GM18870 (cell line): ENCODE results near the gene ZBTB22.
"Not testable (repeated sequence)": the region's sequence is repeated elsewhere in the genome, so short reads cannot be mapped to it uniquely, and the experiment has no call there.

ENCODE experiments used
- ATAC-seq: cut with Tn5 transposase; IDR thresholded peaks from one replicate; pipeline ENCODE4 v1.9.1; 2021; ENCODE audit warnings: moderate library complexity; ENCODE audit not compliant: unreplicated experiment

The ZBTB22 gene

GRCh38 chr6:33317669-33318425 is at the start of gene ZBTB22:
Gene ZBTB22, minus strand, starts transcription at chr6:33317744. Its CDS starts 828 bp downstream, at chr6:33316916.
- peak; percentile 59 for ATAC-seq

GRCh38 chr6:33367009-33367714 is 49.6 kb upstream of the ZBTB22 start:
- no peak for ATAC-seq

GRCh38 chr6:33365206-33365971 is 47.8 kb upstream of the ZBTB22 start:
- not testable (repeated sequence) for ATAC-seq

- not testable (repeated sequence) for ATAC-seq
Measured at GRCh38 chr6:33364475-33365205, 47.1 kb upstream of the ZBTB22 start.

- ATAC-seq: not testable (repeated sequence)
Measured at GRCh38 chr6:33363486-33363885, 45.9 kb upstream of the ZBTB22 start.

GRCh38 chr6:33359331-33359730 is 41.8 kb upstream of the ZBTB22 start:
- no peak for ATAC-seq

GRCh38 chr6:33357160-33357871 is 39.8 kb upstream of the ZBTB22 start:
- not testable (repeated sequence) for ATAC-seq

GRCh38 chr6:33356295-33356694 is 38.8 kb upstream of the ZBTB22 start:
- ATAC-seq: no peak

- ATAC-seq: not testable (repeated sequence)
Measured at GRCh38 chr6:33355860-33356259, 38.3 kb upstream of the ZBTB22 start.

GRCh38 chr6:33347816-33348215 is 30.3 kb upstream of the ZBTB22 start:
- ATAC-seq: no peak

GRCh38 chr6:33346972-33347371 is 29.4 kb upstream of the ZBTB22 start:
- not testable (repeated sequence) for ATAC-seq

- no peak for ATAC-seq
Measured at GRCh38 chr6:33344701-33345697, 27.5 kb upstream of the ZBTB22 start.

- ATAC-seq: no peak
Measured at GRCh38 chr6:33343953-33344611, 26.5 kb upstream of the ZBTB22 start.

- not testable (repeated sequence) for ATAC-seq
Measured at GRCh38 chr6:33343606-33343952, 26.0 kb upstream of the ZBTB22 start.

GRCh38 chr6:33339193-33339592 is 21.6 kb upstream of the ZBTB22 start:
- no peak for ATAC-seq

- ATAC-seq: no peak
Measured at GRCh38 chr6:33336495-33336894, 19.0 kb upstream of the ZBTB22 start.

GRCh38 chr6:33335916-33336315 is 18.4 kb upstream of the ZBTB22 start:
- ATAC-seq: no peak

GRCh38 chr6:33333666-33334065 is 16.1 kb upstream of the ZBTB22 start:
- no peak for ATAC-seq

- no peak for ATAC-seq
Measured at GRCh38 chr6:33330736-33331135, 13.2 kb upstream of the ZBTB22 start.
